GM19240 (cell line): ENCODE results near the gene PAPPA.

Source experiments
- DNase-seq: peaks from one replicate; pipeline ENCODE4 v3.0.0; 2011; ENCODE audit warnings: low spot score; ENCODE audit not compliant: insufficient read length

PAPPA gene

DNA sequence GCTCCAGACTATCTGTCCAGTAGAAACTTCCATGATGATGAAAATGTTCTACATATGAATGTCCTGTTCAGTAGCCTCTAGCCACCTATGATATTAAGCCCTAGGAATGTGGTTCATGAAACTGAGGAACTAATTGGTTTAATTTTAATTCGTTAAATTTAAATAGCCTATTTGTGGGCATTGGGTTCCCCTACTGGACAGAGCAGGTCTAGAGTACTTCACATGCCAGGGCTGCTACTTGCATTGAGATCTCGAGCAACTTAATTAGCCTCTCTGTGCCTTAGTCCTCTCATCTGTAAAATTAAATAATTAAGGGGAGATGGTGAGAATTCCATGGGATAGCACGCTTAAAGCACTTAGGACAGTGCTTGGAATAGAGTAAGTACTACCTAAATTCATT is 160.0 kb downstream of the PAPPA start:
- DNase-seq, result no peak

DNA sequence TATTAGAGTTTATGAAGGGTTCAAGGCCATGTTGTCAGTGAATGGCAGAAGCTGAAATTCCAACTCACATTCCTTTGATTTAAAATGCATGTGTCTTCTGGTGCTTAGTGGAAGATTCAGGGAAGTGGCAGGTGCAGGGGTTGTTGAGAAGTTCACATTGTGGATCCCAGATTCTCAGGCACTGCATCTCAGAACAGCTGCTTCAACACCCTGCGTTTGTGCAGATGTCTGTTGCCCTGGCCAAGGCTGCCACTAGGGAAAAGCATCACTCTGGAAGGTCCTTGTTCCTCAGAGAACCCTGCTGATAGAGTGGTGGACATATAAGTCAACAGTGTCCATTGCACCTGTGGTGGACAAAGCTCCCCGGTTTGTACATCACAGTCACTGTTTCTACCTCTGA is 162.7 kb downstream of the PAPPA start:
- no peak for DNase-seq

DNA sequence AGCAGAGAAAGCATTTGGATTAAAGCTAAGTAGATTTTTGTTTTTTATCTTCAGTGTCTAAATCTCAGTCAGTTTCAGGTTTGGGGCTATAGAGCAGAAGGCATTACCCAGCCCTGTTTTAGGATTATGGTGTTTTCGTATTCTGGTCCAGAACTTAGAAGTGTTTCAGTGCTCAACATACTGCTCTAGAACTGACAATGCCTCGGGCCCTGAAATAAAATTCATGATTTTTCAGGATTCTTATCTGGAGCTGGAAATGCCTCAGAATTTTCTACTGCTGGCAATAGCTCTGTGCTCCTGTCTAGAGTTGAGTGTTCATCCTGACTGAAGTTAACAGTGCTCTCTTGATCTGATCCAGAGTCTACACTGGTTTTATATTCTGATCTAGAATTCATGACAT is 163.9 kb downstream of the PAPPA start:
- DNase-seq, result no peak

DNA sequence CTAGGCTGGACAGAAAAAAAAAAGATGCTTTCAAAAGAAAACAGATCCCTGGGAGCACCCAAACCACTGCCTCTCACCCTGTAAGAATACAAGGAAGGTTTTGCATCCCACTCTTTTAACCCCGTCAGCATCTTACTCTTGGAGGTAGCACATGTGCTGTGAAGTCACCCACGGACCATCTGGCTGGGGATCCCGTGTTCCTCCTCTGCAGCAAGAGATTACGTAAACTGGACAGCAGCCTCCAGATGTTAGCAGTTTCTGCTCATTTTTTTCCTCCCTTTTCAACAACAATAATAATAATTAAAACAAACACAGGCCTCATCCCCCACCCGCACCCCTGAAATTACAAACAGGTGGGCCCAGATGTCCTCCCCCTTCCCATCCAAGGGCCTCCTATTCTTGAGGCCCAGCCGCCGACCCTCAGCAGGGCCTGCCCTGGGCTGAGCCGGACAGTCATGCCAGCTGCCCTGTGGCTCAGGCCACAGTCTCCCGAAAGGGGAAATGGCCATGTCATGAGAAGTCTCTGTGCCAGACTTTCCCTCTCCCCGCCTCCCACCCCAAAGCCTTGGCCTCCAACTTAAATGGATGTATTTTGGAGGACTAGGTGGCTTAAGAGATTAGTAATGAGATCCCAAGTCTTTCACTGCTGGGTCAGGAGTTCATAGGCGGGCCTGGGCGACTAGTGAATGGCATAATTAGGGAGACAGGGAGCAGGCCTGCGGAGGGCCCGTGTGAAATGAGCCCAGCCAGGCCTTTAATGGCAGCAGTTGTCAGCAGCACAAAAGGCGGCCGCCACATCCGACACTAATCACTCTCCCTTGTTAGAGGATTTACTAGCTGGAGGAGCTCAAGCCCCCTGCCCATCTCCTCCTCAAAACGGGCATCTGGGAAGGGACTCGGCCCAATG is 165.1 kb downstream of the PAPPA start:
- no peak for DNase-seq

DNA sequence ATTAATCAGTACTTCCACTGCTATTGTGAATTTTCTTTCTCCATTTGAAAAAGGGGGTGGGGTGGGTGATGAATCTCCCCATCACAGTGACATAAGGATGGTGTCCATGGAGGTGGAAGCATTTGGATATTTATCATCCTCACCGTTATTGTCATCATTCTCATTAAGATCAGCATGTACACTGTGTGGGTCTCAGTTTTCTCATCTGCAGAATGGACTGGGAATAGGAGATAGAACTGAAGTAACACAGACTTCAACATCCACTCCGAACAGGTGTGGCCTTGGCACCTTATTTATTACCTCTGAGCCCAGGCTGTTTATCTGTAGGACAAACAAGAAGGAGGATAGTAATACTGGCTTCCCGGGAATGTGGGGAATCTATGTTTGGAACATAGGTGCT is 165.9 kb downstream of the PAPPA start:
- no peak for DNase-seq

DNA sequence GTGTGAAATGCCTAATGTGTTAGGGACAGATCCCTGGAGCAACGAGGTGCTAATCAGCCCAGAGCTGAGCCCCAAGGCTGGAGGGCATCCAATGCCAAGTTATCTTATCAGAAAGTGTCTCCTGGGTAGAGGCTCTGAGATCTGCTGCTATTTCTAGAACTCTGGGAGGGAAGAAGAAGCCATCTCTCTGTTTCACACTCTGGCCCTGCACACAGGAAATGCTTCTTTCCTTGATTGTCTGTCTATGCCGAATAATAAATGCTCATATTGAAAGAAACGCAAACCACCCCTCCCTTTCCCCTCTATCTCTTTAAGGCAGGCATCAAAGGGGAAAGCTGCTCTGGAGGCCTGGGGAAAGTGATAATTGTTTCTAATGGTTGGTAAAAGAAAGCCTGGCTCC is 166.7 kb downstream of the PAPPA start:
- DNase-seq, result no peak

DNA sequence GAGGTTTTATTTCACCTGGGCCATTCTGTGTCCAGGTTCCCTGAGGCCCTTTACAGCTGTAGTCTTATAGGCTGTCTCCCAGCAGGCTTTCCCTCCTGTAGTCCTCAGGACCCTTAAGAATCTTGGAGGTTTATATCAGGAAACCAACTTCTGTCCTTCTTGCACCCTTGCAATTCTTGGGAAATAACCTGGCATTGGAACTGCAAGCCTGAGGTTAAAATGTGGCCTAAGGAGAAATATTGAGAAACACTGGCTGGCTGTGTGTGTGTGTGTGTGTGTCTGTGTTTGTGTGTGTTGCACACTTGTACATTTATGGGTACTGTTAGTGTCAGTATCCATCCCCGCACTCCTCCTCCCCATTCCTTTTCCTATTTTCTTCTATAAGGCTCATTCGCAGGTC is 168.9 kb downstream of the PAPPA start:
- no peak for DNase-seq

DNA sequence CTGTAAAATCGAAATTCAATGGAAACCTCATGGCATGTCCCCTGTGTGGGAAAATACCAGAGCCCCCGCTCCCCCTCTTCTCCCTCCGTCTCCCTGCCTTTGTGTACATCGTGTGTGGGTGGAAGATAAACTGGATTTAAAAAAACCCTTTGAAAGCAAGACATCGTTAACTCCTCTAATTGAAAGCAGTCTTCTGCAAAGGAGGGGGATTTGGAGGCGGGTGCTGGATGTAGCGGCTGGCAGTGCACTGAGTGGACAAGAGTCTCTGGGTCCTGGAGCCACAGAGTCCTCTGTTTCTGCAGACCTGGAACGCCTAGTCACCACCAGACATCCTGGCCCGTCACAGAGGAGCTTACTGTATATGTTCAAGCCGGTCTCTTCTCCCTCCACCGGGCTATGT is 169.4 kb downstream of the PAPPA start:
- no peak for DNase-seq

DNA sequence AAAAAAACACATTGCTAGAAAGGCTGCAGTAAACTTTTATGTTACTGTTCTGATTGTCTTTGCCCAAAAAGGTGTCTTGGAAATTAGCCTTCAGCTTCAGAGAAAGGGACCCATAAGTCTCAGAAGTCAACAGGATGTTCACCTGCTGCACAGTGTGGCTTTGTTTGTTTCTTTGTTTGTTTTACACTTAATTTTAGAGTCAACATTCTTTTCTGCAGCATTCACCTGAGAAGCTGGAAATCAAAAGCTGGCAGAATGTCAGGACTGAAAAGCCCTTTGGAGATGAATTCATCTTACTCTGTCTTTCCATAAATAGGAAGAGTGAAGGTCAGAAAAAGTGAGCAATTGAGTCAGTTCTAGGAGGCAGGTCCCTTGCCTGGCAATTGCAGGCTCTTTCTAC is 170.0 kb downstream of the PAPPA start:
- DNase-seq, result no peak

DNA sequence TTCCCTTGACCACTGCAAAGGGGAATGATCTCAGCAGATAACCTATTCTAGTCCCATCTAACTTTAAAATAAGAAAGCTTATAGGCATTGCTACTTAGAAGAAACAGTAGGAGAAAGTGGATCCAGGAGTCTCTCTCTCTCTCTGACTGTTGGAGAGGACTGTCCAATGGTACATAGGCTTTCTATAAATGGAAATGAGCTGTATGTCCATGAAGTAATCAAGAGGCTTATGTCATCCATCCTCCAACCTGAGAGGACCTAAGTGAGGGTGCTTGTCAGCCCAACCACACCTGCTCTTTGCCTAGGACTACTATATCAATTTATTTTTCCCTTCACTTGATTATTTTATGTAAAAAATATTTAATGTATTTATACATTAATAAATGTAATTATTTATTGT is 172.3 kb downstream of the PAPPA start:
- DNase-seq, result no peak

DNA sequence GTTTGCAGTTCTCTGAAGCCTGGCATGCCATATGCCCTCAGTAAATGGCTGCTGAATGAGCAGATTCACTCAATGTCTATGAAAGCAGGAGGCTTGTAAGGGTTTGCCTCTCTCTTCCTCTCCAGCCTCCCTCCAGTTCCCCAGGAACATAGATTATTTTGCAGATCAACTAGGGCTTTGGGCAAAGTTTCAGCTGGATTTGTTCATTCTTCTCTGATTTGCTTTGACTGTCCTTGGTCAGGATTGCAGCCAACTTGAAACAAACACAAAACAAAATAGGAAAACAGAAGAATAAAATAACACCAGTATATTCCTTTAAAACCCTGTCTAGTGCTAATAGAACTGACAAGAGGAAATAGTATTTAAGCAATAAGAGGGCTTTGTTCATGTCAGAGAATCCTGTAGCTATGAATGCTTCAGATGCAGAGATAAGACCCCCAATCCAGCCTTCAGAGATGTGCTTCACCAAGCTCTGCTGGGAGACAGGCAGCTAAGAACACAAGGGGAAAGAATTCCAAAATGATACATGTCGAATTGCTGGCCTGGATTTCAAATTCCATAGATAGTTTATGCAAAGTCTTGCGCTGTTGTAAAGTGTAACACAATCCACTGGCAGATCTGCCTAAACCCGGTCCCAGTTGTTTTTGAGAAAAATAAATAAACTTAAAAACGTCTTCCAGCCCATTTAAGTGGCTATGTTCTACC is 174.3 kb downstream of the PAPPA start:
- no peak for DNase-seq

DNA sequence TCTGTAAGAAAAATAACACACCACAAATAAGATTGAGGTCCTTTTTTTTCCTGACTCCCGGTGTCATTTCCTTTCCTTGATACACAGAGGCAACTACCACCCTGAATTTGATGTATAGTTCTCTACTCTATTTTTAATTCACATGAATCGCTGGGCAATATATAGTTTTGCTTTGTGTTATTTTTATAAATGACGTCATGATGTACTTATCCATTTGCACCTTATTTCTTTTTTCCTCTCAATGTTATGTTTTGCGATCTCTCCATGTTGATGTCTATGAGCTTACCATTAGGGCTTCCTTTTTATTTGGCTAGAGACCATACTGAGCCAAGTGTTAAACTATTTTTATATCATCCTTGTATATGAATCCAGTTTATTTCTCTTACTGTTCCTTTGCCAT is 175.9 kb downstream of the PAPPA start:
- no peak for DNase-seq

DNA sequence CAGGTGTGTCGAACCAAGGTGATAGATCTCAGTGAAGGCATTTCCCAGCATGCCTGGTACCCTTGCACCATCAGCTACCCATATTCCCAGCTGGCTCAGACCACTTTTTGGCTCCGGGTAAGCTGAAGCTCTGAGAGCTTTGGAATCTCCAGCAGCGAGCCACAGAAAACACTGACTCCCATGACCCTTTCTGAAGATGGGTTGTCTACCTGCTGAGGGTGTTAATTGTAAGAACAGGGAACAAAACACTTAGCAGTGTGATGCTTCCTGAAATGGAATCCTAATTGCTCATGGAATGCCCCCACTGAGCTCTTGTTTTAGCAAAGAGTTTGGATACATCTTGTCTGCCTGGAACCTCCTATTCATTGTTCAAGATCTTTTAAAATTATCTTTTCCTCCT is 177.7 kb downstream of the PAPPA start:
- DNase-seq, result no peak

DNA sequence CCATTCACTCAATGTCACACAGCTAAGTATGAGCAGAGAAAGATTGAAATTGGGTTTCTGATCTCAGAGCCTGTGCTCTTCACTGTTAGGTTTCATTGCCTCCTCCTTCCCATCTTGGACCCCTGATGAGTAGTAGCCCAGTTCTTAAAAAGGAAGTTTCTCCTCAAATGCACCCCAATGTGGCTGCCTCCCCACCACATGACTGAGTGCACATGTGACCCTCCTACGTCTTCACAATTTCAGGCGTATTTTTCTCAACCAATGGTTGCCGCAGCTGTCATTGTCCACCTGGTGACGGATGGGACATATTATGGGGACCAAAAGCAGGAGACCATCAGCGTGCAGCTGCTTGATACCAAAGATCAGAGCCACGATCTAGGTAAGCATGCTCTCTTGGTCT is 178.5 kb downstream of the PAPPA start:
- DNase-seq, result no peak

DNA sequence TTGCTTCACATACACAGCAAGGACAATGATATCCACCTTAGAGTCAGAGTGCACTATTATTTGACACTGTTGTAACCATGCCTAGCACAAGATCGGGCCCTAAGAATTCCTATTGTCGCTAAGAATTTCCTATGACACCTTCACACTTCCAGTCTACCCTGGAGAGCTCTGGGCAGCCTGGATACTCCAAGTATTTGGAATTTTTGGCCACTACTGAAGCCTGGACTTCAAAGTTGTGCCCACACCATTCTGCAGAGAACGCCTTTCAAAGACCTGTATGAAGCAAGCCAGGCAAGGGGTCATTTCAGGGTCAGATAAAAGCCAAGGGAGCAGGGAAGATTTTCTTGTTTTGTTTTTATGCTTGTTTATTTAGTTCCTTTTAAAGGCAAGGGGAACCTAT is 179.7 kb downstream of the PAPPA start:
- DNase-seq, result no peak

DNA sequence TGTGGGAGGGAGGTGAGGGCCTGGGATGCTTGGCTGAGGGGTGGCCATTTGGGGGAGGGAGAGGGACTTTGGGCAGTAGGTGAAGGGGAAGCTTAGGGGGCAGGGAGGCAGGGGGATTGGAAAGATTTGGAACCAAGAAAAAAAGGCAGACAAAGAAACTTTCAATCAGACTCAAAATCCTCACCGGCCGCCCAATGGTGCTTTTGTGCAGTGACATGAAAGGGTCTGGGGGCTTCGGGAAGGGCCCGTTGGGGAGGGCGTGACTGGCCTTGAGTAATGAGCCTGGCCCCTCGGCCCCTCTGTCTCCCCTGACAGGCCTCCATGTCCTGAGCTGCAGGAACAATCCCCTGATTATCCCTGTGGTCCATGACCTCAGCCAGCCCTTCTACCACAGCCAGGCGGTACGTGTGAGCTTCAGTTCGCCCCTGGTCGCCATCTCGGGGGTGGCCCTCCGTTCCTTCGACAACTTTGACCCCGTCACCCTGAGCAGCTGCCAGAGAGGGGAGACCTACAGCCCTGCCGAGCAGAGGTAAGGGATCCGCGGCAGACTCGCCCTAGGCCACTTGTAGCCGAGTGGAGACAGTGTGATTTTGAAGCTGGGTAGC is 181.1 kb downstream of the PAPPA start:
- no peak for DNase-seq

DNA sequence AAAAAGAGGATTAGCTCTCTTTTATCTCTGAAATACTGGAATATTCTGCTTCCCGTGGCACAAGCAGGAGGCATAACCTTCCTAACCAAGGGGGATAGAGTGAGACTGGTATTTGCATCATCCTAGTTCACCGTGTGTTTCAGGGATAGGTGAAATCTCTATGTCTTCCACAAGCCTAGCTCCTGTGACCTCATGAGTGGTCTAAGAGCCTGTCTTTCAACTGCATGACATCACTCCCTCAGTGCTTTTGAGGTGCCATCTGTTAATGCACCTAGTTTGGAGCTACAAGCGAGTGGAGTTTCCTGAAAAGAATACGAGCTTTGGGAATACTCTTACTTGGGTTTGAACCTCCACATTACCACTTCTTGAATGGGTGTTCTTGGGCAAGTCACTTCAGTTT is 181.8 kb downstream of the PAPPA start:
- no peak for DNase-seq

DNA sequence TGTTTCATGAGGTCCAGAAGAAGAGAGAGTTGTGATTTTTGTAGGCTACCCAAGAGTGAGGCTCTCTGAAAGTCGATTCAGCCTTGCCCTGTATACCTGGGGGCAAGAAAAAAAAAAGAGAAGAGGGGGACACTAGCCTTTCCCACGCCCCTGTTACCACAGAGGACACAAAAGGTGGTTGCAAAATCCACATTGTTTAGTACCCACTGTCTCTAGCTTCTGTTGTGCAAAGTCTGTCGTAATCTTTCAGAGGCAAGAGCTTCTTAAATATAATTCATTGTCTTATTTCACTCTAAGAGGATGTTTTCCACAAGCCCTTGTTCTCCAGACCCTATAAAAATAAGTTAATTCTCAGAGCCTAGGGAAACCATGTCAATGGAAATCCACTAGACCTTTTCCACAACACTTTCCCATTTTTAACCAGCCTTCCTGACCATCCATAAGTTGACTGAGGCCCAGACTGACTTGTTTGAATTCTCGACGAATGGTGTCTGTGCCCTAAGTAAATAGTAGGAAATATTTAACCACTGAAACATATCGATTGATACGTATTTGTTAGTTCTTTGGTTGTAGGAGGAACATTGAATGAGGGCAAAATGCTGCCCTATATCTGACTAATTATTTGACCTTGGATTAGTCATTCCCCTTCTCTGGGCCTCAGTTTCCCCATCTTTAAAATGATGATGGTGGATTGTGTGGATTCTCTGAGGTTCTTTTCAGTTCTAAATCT is 182.7 kb downstream of the PAPPA start:
- no peak for DNase-seq

DNA sequence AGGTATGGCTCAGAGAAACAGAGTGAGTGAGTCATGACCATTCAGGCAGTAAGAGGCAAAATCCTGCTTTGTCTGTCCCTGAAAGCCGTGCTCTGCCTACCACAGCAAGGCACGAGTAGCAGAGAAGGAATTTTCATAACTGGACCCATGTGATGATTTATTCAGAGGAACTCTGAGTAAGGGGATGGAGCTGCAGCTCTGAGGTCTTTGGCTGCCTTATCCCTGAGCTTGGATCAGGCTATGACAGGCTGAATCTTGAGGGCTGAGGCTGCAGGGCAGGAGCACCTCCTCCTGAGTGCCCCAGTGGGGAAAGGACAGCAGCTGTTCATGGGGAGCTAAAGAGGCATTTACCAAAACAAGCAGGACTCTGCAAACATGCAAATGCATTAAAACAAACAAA is 183.4 kb downstream of the PAPPA start:
- no peak for DNase-seq

DNA sequence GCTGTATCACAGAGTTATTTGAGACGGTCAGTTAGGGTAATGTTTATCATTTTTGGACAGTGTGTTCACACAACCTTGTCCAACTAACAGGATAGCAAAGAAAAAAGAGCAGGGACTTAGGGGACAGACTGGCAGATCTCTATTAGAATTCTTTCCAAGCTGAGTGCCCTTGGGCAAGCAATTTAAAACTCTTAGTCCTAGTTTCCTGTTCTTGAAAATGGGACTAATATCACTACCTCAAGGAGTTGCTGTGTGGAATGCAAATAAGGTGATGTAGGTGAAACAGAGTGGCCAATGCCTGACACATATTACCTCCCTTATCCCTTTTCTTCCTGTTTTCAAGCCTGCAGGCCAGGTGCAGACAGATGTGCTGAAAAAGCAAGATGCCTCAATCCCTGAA is 186.7 kb downstream of the PAPPA start:
- no peak for DNase-seq

DNA sequence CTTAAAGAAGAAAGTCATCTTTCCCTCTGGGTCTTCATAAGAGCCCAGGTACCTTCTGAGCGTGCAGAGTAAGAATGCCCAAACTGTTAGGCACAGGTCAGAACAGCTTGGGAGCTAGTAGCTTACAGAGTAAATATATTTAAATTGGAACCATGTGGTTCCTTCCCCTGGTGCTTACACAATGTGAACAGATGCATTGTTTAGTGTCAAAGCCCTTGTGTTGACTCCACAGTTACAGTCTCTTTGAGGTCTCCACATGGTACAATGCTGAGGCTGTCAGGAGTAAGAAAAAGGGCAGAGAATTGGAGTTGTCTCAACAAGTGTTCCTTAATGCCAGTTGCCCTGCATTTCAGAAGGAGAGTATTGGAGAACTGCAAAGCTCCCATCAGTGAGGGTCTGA is 188.5 kb downstream of the PAPPA start:
- DNase-seq, result no peak

DNA sequence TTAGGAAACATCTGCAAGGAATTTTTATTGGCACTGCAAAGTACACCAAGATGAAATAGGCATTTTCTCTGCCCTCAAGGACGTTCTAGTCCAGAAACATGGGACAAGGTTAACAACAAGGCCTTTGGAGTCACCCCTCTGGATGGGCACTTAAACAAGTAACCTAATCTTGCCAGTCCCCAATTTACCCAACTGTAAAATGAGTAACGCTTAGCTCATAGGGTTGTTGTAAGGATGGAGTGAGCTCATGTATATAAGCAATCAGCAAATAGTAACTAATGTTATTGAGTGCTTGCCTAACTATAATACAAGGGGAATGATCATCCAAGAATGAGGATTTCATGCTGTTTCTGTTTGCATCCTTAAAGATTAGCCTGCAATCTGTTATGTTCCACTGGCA is 189.3 kb downstream of the PAPPA start:
- no peak for DNase-seq
